Measurements from ENCODE around the gene CRHR1.

Gene CRHR1

GRCh38 chr17:45871718-45872117 lies 87.6 kb downstream of the CRHR1 start:
- no peak for DNase-seq

- peak; percentile 20 for DNase-seq
Measured at GRCh38 chr17:45873728-45874127, 89.6 kb downstream of the CRHR1 start.

- peak; percentile 27 for DNase-seq
Measured at GRCh38 chr17:45874151-45874550, 90.0 kb downstream of the CRHR1 start.

GRCh38 chr17:45876539-45876938 lies 92.4 kb downstream of the CRHR1 start:
- no peak for DNase-seq

GRCh38 chr17:45877467-45877866 lies 93.3 kb downstream of the CRHR1 start:
- DNase-seq = no peak

- no peak for DNase-seq
Measured at GRCh38 chr17:45883063-45883462, 98.9 kb downstream of the CRHR1 start.

All from CD4-positive, alpha-beta T cell treated with Interleukin-10 for 1 hour (primary cell).